Body of pancreas (tissue), 4 donors: ENCODE results near the gene GLIS1. TPM values are rescaled to one million over a fixed set of nuclear protein-coding genes. Genes with fewer than 3 reads are reported as not detected.
"Not testable (repeated sequence)": the region's sequence is repeated elsewhere in the genome, so short reads cannot be mapped to it uniquely, and the experiment has no call there.

Source experiments
- ATAC-seq: fragments of 150-250 bp; one replicate; pipeline ENCODE4 v1.9.1; 2016
- DNase-seq, 4 donors: peaks; one replicate each; pipeline ENCODE4 v3.0.0-alpha.2; 2019
- H3K27ac ChIP-seq, 4 donors: fragments of 200-600 bp; sonication (generic); 1 replicate in 3 of 4; 2 replicates in 1 of 4; pipeline versions ENCODE4 v1.5.1 to v1.6.1; 2016 to 2019; ENCODE audit warnings: mild to moderate bottlenecking in 1 of 4, mixed read lengths in 1 of 4, moderate library complexity in 1 of 4
- H3K27me3 ChIP-seq, 2 donors: fragments of 200-600 bp; sonication (generic); one replicate each; pipeline ENCODE4 v1.6.0; 2016; ENCODE audit warnings: mild to moderate bottlenecking in 1 of 2
- H3K36me3 ChIP-seq, 2 donors: fragments of 200-600 bp; sonication (generic); replicated peaks in 1 of 2; 2 replicates each; pipeline ENCODE4 v1.5.1; 2016; ENCODE audit warnings: low read depth in 2 of 2; ENCODE audit not compliant: insufficient read depth in 1 of 2
- H3K4me1 ChIP-seq: fragments of 200-600 bp; sonication (generic); one replicate; pipeline ENCODE4 v1.6.0; 2016
- H3K4me3 ChIP-seq, 2 donors: fragments of 200-600 bp; sonication (generic); 1 replicate in 1 of 2; 2 replicates in 1 of 2; pipeline ENCODE4 v1.5.1; 2016 to 2019
- H3K9me3 ChIP-seq, 3 donors: fragments of 200-600 bp; sonication (generic); 1 replicate in 2 of 3; 2 replicates in 1 of 3; pipeline ENCODE4 v1.5.1; 2016
- CTCF ChIP-seq, 7 experiments: fragments of 450-650 bp in 4 of 7; fragments of 200-600 bp in 3 of 7; sonication (generic) in 3 of 7; IDR thresholded peaks; one replicate each; pipeline ENCODE4 v1.5.1; 2016 to 2019; ENCODE audit warnings: antibody characterized with exemption in 7 of 7
- POLR2A ChIP-seq, 3 donors: fragments of 450-650 bp; IDR thresholded peaks; one replicate each; pipeline ENCODE4 v1.6.1; 2016; ENCODE audit warnings: antibody characterized with exemption in 3 of 3, mild to moderate bottlenecking in 2 of 3
- whole genome bisulfite sequencing, 2 donors: methylation state at CpG; one replicate each; pipeline ENCODE4 v1.1.5; 2017; 5-methylcytosine and 5-hydroxymethylcytosine counted together
- intact Hi-C: fragments of 100-400 bp; cut with DNase I; formaldehyde crosslinking; loops from one replicate; pipeline ENCODE4 v1.15.1; 2023
- total RNA-seq, 2 donors: library from RNA; depleted of rRNA; stranded (reverse); fragments of >200 nt; gene quantifications; one replicate each; pipeline ENCODE4 v1.1.0, GENCODE V29; 2016

GLIS1 gene
- total RNA-seq, 2 donors from 2014 or later = 0.33 TPM; not detected in 1

- Histone ChIP-seq H3K4me3 (no peak overlapping the region), H3K27ac (no peak overlapping the region), H3K27me3 (no peaks in the 10 kb centered on the region), H3K4me1 (no peaks in the 10 kb centered on the region), H3K9me3 (no peaks in the 10 kb centered on the region), H3K36me3 (no peaks in the 10 kb centered on the region)
- intact Hi-C loops = no loop called here
- ATAC-seq (no peak), DNase-seq (no peak)
- 67 to 74% methylated on average over 7 of the region's 7 CpGs for WGBS, 2 donors
- TF ChIP-seq CTCF (IDR thresholded peaks at IDR 0.05) = no peak
- TF ChIP-seq POLR2A (IDR thresholded peaks at IDR 0.05) = no peak
Measured at GRCh38 chr1:53653200-53653575, 85.8 kb downstream of the GLIS1 start.

- Histone ChIP-seq H3K4me1 (no peaks in the 10 kb centered on the region), H3K4me3 (no peak overlapping the region), H3K9me3 (no peaks in the 10 kb centered on the region), H3K27ac (no peak overlapping the region), H3K36me3 (no peaks in the 10 kb centered on the region), H3K27me3 (no peaks in the 10 kb centered on the region)
- no peak for DNase-seq
- intact Hi-C loops = no loop called here
- ATAC-seq = no peak
- TF ChIP-seq POLR2A (IDR thresholded peaks at IDR 0.05) (no peak), CTCF (IDR thresholded peaks at IDR 0.05) (no peak)
- 77 to 78% methylated on average over 7 of the region's 7 CpGs for WGBS, 2 donors
Measured at GRCh38 chr1:53652441-53653199, 86.3 kb downstream of the GLIS1 start.

DNA sequence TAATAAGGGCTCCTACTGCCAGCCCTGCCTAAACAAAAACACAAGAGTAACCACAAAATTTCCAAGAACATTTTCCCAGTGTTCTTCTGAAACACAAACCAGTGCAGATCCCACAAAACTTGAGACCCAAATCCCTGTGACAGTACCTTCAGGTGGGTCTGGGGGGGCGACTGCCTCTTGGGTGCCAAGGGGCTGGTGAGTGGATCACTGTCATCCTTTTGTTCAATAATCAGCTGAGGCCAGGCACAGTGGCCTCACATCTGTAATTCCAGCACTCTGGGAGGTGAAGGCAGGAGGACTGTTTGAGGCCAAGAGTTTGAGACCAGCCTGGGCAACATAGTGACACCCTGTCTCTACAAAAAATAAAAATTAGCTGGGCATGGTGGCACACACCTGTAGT, 87.6 kb downstream of the GLIS1 start:
- no peaks in the 10 kb centered on the region for H3K27me3 ChIP-seq
- TF ChIP-seq POLR2A (IDR thresholded peaks at IDR 0.05) (no peak), CTCF (IDR thresholded peaks at IDR 0.05) (no peak)
- DNase-seq (no peak), ATAC-seq (no peak)
- no peak overlapping the region for H3K27ac ChIP-seq
- no peak overlapping the region for H3K4me3 ChIP-seq
- H3K9me3 ChIP-seq = no peaks in the 10 kb centered on the region
- no peaks in the 10 kb centered on the region for H3K36me3 ChIP-seq
- intact Hi-C loops = no loop called here
- WGBS, 2 donors = 60 to 77% methylated on average over 1 of the region's 1 CpG
- H3K4me1 ChIP-seq = no peaks in the 10 kb centered on the region

DNA sequence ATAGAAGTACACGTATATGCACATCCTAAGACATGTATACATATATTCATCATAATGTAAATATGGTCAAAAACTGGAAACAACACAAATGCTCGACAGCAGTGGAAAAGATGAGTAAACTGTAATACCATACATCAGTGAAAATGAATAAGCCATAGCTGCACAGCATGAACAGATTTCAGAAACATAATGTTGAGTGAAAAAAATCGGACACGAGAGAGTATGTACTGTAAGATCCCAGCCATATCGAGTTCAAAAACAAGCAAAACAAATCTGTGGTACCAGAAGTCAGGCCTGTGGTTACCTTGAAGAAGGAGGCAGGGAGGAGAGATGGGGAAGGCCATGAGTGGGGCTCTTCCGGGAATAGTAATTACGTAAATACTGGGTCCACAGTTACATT, 90.4 kb downstream of the GLIS1 start:
- ATAC-seq = no peak
- no peaks in the 10 kb centered on the region for H3K27me3 ChIP-seq
- no peak for TF ChIP-seq POLR2A (IDR thresholded peaks at IDR 0.05)
- TF ChIP-seq CTCF (IDR thresholded peaks at IDR 0.05) = no peak
- no peak overlapping the region for H3K4me3 ChIP-seq
- intact Hi-C loops = no loop called here
- DNase-seq = no peak
- H3K27ac ChIP-seq = no peak overlapping the region
- WGBS, 2 donors = 70 to 71% methylated on average over 7 of the region's 7 CpGs
- H3K4me1 ChIP-seq = no peaks in the 10 kb centered on the region
- no peaks in the 10 kb centered on the region for H3K9me3 ChIP-seq
- H3K36me3 ChIP-seq = no peaks in the 10 kb centered on the region

DNA sequence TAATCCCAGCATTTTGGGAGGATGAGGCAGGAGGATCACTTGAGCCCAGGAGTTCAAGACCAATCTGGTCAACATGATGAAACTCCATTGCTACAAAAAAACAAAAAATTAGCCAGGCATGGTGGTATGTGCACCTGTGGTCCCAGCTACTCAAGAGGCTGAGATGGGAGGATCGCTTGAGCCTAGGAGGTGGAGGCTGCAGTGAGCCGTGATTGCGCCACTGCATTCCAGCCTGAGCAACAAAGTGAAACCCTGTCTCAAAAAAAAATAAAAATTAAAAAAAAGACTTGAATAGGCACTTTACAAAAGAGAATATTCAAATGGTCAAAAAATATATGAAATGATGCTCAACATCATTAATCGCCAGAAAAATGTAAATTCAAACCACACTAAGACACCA, 91.0 kb downstream of the GLIS1 start:
- H3K4me3 ChIP-seq, H3K9me3 ChIP-seq, ATAC-seq, H3K27me3 ChIP-seq, H3K27ac ChIP-seq, H3K4me1 ChIP-seq, intact Hi-C loops, H3K36me3 ChIP-seq, DNase-seq: not testable (repeated sequence)
- WGBS, 2 donors = 89 to 91% methylated on average over 4 of the region's 4 CpGs
